ENCODE measurements around the gene SIGLEC6.

GRCh38 chr19:51508059-51508733 is 23.3 kb downstream of the SIGLEC6 start:
- TF ChIP-seq CTCF (IDR thresholded peaks at IDR 0.05) (no peak), POLR2A (IDR thresholded peaks at IDR 0.05) (no peak)

Data from body of pancreas (tissue), 4 donors.